T-cell (primary cell): ENCODE results near the gene CCDC88C. TPM values are rescaled to one million over a fixed set of nuclear protein-coding genes. Genes with fewer than 3 reads are reported as not detected.

Experiments used
- ATAC-seq, 4 experiments: fragments of 200-7000 bp in 3 of 4; fragments of 150-1000 bp in 1 of 4; cut with Tn5 transposase; replicated peaks in 1 of 4; 1 replicate in 3 of 4; 2 replicates in 1 of 4; pipeline ENCODE4 v1.10.0; 2021; ENCODE audit warnings: moderate library complexity in 3 of 4, mild to moderate bottlenecking in 2 of 4, moderate number of reproducible peaks in 1 of 4
- CTCF ChIA-PET, 2 donors: fragments of 300-600 bp; sonication (Branson Sonifier 250); formaldehyde crosslinking; loops; one replicate each; lab custom pipeline; 2022; ENCODE audit warnings: antibody characterized with exemption in 2 of 2; lab: Charles Lee
- POLR2A ChIA-PET, 2 donors: fragments of 300-600 bp; sonication (Branson Sonifier 250); formaldehyde crosslinking; loops; one replicate each; lab custom pipeline; 2022; ENCODE audit warnings: antibody characterized with exemption in 2 of 2; lab: Charles Lee
- DNase-seq, 35 experiments: peaks; one replicate each; pipeline versions ENCODE4 v3.0.0 to v3.0.0-alpha.2; 2013 to 2023
- H3K27ac ChIP-seq: one replicate; pipeline ENCODE4 v1.5.1; 2013; ENCODE audit warnings: low read length
- H3K27me3 ChIP-seq, 2 experiments: replicated peaks in 1 of 2; 1 replicate in 1 of 2; 2 replicates in 1 of 2; pipeline versions ENCODE4 v1.6.1 to v1.7.0; 2013; ENCODE audit warnings: low read length in 1 of 2, mixed read lengths in 1 of 2; ENCODE audit not compliant: control insufficient read depth in 2 of 2, insufficient read depth in 2 of 2; ENCODE audit errors: extremely low read depth in 1 of 2
- H3K36me3 ChIP-seq, 2 donors: 1 replicate in 1 of 2; 2 replicates in 1 of 2; pipeline versions ENCODE4 v1.6.1 to v1.7.0; 2013; ENCODE audit warnings: low read length in 1 of 2; ENCODE audit not compliant: control insufficient read depth in 2 of 2, insufficient read depth in 1 of 2; ENCODE audit errors: extremely low read depth in 1 of 2
- H3K4me1 ChIP-seq, 2 experiments: 1 replicate in 1 of 2; 2 replicates in 1 of 2; pipeline versions ENCODE4 v1.6.1 to v1.7.0; 2013; ENCODE audit warnings: low read length in 2 of 2, mixed read lengths in 1 of 2; ENCODE audit not compliant: insufficient read depth in 2 of 2, control insufficient read depth in 1 of 2; ENCODE audit errors: extremely low read depth in 1 of 2
- H3K4me3 ChIP-seq, 2 donors: 1 replicate in 1 of 2; 2 replicates in 1 of 2; pipeline versions ENCODE4 v1.5.1 to v1.7.0; 2013; ENCODE audit warnings: mild to moderate bottlenecking in 2 of 2, low read length in 1 of 2, moderate library complexity in 1 of 2; ENCODE audit not compliant: control insufficient read depth in 1 of 2; ENCODE audit errors: extremely low read depth in 1 of 2
- H3K9me3 ChIP-seq: 2 replicates; pipeline ENCODE4 v1.7.0; 2013
- H3K27ac Mint-ChIP-seq, 2 donors: one replicate each; pipeline ENCODE4 v1.8.0; 2020 to 2021; ENCODE audit warnings: mild to moderate bottlenecking in 2 of 2, mixed read lengths in 2 of 2
- H3K27me3 Mint-ChIP-seq, 2 donors: one replicate each; pipeline ENCODE4 v1.8.0; 2021 to 2022; ENCODE audit warnings: mixed read lengths in 2 of 2
- H3K36me3 Mint-ChIP-seq: one replicate; pipeline ENCODE4 v1.8.0; 2021; ENCODE audit warnings: mixed read lengths
- H3K4me1 Mint-ChIP-seq, 3 donors: one replicate each; pipeline ENCODE4 v1.8.0; 2020 to 2022; ENCODE audit warnings: mixed read lengths in 3 of 3, mild to moderate bottlenecking in 1 of 3
- H3K4me3 Mint-ChIP-seq, 3 donors: one replicate each; pipeline ENCODE4 v1.8.0; 2020 to 2022; ENCODE audit warnings: mild to moderate bottlenecking in 3 of 3, mixed read lengths in 3 of 3, moderate library complexity in 3 of 3
- H3K9me3 Mint-ChIP-seq, 3 donors: one replicate each; pipeline ENCODE4 v1.8.0; 2020 to 2022; ENCODE audit warnings: mixed read lengths in 3 of 3
- whole genome bisulfite sequencing: methylation state at CpG from one replicate; pipeline ENCODE4 v1.1.5; 2013; ENCODE audit warnings: missing lambda C conversion rate; ENCODE audit not compliant: insufficient coverage; 5-methylcytosine and 5-hydroxymethylcytosine counted together
- total RNA-seq, 35 experiments: library from RNA in 6 of 35; stranded (reverse) in 6 of 35; fragments of 120-200 nt in 1 of 35; gene quantifications; one replicate each; pipeline versions ENCODE4 v1.2.1 to v1.2.4 and lab custom pipeline; 2013 to 2026

Gene CCDC88C
- total RNA-seq, 5 donors from 2014 or later (not counting 1 experiment from before 2014, with no cell fraction given) = 260 to 368 (median 275) TPM

DNA sequence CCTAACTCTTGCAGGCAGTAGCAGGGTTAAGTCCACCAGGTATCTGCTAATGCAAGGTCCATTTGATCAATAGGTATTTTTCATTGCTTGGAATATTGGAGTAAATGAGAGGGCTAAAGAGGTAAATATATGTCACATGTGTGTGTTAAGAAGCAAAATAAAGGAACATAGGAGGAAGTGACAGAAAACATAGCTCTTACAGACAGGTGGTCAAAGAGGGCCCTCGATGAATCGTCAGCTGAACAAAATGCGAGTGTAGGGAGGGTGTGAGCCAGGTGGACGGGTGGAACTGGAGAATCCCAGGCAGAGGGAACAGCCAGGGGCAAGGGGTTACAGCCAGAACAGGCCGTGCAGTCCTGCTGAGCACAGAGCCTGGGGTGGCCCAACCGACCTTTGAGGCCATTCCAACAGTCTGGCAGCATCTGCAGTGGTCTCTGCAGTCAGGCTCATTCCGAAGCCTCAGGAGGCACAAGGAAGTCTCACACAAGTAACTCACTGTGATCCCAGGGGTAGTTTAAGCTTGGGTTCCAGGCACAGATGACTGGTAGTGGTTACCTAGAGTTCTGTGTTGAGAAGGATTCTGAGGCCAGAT is 43.2 kb downstream of the CCDC88C start:
- H3K27ac ChIP-seq = peak overlapping the region; percentile 87
- POLR2A ChIA-PET = interaction anchor here in 1 of 2 donors (0.6 to 1.0 kb wide), 4 partner anchors 11 to 41 kb away, joined by 3 to 16 read pairs (median 10); no protein-coding TSS in a partner anchor
- DNase-seq = no peak
- H3K27me3 ChIP-seq = no peaks in the 10 kb centered on the region
- H3K9me3 ChIP-seq = no peaks in the 10 kb centered on the region
- H3K4me1 Mint-ChIP-seq = peaks cover 97 to 100% (median 99%) of the 10 kb centered on the region in 3 donors
- peaks cover 75 to 100% of the 10 kb centered on the region in 2 experiments for H3K4me1 ChIP-seq
- peak overlapping the region; percentile 91 to 95 for H3K27ac Mint-ChIP-seq
- ATAC-seq = no peak
- H3K4me3 Mint-ChIP-seq = peak overlapping the region; percentile 70 to 84 (median 72)
- H3K9me3 Mint-ChIP-seq = no peaks in the 10 kb centered on the region
- WGBS = 34% methylated on average over 6 of the region's 7 CpGs
- peak overlapping the region in 1 of 2 donors; percentile 19 for H3K4me3 ChIP-seq
- peaks cover 4 to 46% of the 10 kb centered on the region in 2 donors for H3K36me3 ChIP-seq
- H3K27me3 Mint-ChIP-seq = no peaks in the 10 kb centered on the region
- no peaks in the 10 kb centered on the region for H3K36me3 Mint-ChIP-seq
- CTCF ChIA-PET = interaction anchor here (0.6 to 1.7 kb wide), 11 partner anchors 7 to 47 kb away, joined by 3 to 9 read pairs (median 4); no protein-coding TSS in a partner anchor

DNA sequence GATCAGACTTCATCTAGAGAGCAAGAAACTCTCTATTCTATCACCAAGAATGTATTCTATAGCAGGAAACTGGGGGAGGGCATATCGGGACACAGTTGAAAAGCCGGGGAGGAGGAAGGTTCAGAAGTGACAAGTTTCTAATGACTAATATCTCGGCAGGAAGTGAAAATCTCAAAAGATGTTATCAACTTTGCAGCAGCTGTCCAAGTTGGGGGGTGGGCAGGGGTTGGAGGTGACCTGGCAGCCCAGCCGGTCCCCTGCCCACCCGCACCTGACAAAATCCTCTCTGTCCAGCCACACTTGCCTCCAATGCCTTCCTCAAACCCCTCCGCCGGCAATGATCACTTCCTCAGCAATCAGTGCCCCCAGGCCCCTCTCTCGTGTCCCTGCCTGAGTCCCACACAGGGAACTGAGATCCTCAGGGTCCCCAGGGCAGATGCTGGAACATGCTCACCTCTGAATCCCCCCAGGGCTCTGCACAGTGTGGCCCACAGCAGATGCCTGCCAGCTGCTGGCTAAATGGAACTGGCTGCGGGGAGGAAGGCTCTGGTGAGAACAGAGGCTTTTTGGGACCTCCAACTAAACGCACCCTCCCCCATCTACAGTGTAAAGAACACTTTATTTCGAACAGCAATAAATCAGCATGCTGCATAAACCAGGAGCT is 43.9 kb downstream of the CCDC88C start:
- Mint-ChIP-seq H3K36me3 (no peaks in the 10 kb centered on the region), H3K27me3 (no peaks in the 10 kb centered on the region), H3K9me3 (no peaks in the 10 kb centered on the region), H3K27ac (peak overlapping the region; percentile 91 to 95), H3K4me1 (peaks cover 97 to 100% (median 98%) of the 10 kb centered on the region in 3 donors), H3K4me3 (peak overlapping the region; percentile 70 to 84 (median 72))
- H3K9me3 ChIP-seq = no peaks in the 10 kb centered on the region
- peak overlapping the region; percentile 37 to 66 for H3K4me3 ChIP-seq
- H3K36me3 ChIP-seq = peaks cover 4 to 39% of the 10 kb centered on the region in 2 donors
- ChIA-PET CTCF (interaction anchor here (0.7 to 1.7 kb wide), 9 partner anchors 24 to 47 kb away, joined by 3 to 6 read pairs (median 3); no protein-coding TSS in a partner anchor), POLR2A (interaction anchor here in 1 of 2 donors (0.6 to 0.8 kb wide), 2 partner anchors 12 to 13 kb away, joined by 3 to 16 read pairs; no protein-coding TSS in a partner anchor)
- H3K27me3 ChIP-seq = no peaks in the 10 kb centered on the region
- peak overlapping the region; percentile 87 for H3K27ac ChIP-seq
- H3K4me1 ChIP-seq = peaks cover 77 to 100% of the 10 kb centered on the region in 2 experiments
- peak in 19 of 35 experiments; percentile 35 to 77 (median 55) for DNase-seq
- WGBS = 3% methylated on average over 5 of the region's 11 CpGs
- ATAC-seq = peak; percentile 54 to 66 (median 60)

DNA sequence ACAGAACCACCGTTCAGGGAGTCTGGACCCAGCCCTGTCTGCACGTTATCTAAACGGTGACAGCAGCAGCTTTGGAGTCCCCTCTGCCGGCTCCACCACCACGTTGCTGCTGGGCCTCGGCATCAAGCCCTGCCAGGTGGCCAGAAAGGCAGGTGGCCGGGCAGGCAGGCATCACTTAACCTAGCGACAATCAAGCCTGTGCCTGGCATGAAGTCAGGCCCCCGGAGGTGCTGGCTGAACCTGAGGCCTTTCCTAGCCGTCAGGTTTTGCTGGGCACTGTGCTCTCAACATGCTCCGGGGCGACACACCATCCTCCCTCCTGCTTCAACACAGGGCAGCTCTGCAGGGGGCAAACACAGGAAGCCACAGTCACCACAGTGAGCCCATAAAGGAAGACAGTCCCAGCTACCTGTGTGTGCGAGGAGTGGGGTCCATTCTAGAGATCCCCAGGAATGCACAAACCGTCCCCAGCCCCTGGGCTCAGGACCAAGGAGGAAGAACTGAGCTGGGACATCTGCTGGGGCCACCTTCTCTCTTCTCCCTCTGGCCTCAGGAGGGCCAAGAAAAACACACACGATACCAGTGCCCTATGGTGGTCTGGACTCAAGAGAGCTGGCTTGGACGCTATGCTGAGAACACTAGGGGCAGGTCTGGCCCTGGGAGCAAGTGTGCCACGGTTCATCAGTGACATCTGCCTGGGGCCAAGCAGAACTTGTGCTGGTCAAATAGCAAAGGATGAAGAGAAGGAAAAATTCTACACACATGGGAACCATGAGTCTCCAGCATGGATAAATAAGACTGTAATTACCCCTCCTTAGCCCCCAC is 44.7 kb downstream of the CCDC88C start:
- no peaks in the 10 kb centered on the region for H3K27me3 Mint-ChIP-seq
- peak; percentile 47 to 69 (median 60) for ATAC-seq
- Histone ChIP-seq H3K9me3 (no peaks in the 10 kb centered on the region), H3K27ac (peak overlapping the region; percentile 87), H3K4me3 (peak overlapping the region; percentile 37 to 66), H3K36me3 (peaks cover 4 to 31% of the 10 kb centered on the region in 2 donors), H3K4me1 (peaks cover 81 to 99% of the 10 kb centered on the region in 2 experiments), H3K27me3 (no peaks in the 10 kb centered on the region)
- DNase-seq = peak in 9 of 35 experiments; percentile 28 to 70 (median 50)
- peaks cover 97 to 100% (median 98%) of the 10 kb centered on the region in 3 donors for H3K4me1 Mint-ChIP-seq
- CTCF ChIA-PET = interaction anchor here (0.7 to 2.0 kb wide), 5 partner anchors 23 to 49 kb away, joined by 3 to 6 read pairs (median 3); no protein-coding TSS in a partner anchor
- POLR2A ChIA-PET = interaction anchor here in 1 of 2 donors (1.4 kb wide), 1 partner anchor 26 kb away, joined by 3 read pairs; no protein-coding TSS in a partner anchor
- 0% methylated on average over 13 of the region's 17 CpGs for WGBS
- H3K9me3 Mint-ChIP-seq = no peaks in the 10 kb centered on the region
- H3K27ac Mint-ChIP-seq = peak overlapping the region; percentile 91 to 95
- H3K4me3 Mint-ChIP-seq = peak overlapping the region; percentile 70 to 84 (median 72)
- no peaks in the 10 kb centered on the region for H3K36me3 Mint-ChIP-seq

DNA sequence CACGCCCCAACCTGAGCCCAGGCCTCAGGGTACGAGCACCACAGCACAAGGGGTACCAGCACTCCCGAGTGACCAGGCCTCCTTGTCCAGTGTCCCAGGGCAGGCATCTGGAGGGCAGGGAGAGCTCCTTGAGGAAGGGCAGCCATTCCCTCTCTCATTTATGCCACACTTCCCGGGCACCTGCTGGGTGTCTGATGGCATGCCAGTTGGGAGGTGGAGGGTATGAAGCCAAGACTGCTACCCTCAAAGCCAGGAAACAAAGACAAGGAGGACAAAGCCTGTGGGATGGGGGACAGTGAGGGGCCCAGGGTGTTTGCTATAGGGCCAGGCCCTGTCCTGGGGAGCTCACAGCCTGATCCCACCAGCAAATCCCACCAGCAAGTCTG is 45.6 kb downstream of the CCDC88C start:
- 100% methylated on average over 1 of the region's 4 CpGs for WGBS
- DNase-seq (no peak), ATAC-seq (no peak)
- no peaks in the 10 kb centered on the region for H3K27me3 ChIP-seq
- peaks cover 97 to 100% (median 98%) of the 10 kb centered on the region in 3 donors for H3K4me1 Mint-ChIP-seq
- no peak overlapping the region for H3K4me3 ChIP-seq
- H3K36me3 ChIP-seq = peaks cover 4 to 25% of the 10 kb centered on the region in 2 donors
- CTCF ChIA-PET = interaction anchor here in 1 of 2 donors (2.0 kb wide), 1 partner anchor 48 kb away, joined by 6 read pairs; no protein-coding TSS in a partner anchor
- H3K36me3 Mint-ChIP-seq = no peaks in the 10 kb centered on the region
- peak overlapping the region; percentile 87 for H3K27ac ChIP-seq
- H3K9me3 Mint-ChIP-seq = no peaks in the 10 kb centered on the region
- H3K4me3 Mint-ChIP-seq = peak overlapping the region; percentile 66 to 84 (median 72)
- peaks cover 84 to 99% of the 10 kb centered on the region in 2 experiments for H3K4me1 ChIP-seq
- no peaks in the 10 kb centered on the region for H3K9me3 ChIP-seq
- POLR2A ChIA-PET = interaction anchor here in 1 of 2 donors (1.4 kb wide), 1 partner anchor 27 kb away, joined by 3 read pairs; no protein-coding TSS in a partner anchor
- H3K27me3 Mint-ChIP-seq = no peaks in the 10 kb centered on the region
- peak overlapping the region; percentile 91 to 95 for H3K27ac Mint-ChIP-seq

DNA sequence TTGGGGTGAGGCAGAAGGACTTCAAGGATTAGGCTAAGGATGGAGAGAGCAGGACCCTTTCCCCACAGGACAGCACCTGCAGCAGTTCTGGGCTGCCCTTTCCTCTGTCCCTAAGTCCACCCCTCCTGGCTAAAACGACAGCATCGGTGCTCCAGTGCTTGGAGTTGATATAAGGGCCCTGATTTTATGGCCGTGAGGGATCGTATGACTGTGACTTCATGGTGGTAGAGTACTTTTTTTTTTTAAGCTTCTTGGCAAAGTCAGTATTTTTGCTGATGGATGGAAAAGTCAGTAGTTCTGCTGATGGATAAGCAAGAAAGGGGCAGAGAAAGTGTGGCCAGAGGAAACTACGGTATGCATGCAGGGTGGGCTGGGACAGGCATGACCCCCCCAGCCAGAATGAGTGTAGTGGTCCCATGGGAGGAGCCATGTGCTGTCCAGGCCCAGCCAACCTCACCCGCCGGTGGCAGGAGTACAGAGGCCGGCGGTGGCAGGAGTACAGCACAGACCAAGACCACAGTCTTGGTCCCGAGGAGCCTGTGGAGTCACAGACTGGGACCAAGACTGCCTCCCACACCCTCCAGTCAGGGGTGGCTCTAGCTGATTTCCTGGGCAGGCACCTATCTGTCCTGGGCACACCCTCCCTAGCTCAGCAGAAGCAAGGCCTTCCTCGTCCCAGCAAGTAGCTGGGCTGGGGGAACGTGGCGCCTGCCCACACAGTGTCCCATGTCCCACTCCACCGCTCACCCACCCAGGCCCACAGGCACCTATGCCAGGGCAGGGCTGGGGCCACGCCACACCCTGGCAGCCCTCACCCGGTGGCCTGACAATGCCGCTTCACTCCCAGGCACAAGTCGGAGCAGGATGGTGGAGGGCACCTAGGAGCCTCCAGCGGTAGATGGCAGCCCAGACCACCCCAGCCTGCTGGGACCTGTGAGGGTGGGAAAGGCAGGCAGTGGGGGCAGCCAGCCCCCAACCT is 46.3 kb downstream of the CCDC88C start:
- H3K27me3 Mint-ChIP-seq = no peaks in the 10 kb centered on the region
- no peak for DNase-seq
- WGBS = 71% methylated on average over 13 of the region's 19 CpGs
- Histone ChIP-seq H3K27ac (peak overlapping the region; percentile 87), H3K27me3 (no peaks in the 10 kb centered on the region), H3K4me3 (no peak overlapping the region), H3K4me1 (peaks cover 86 to 99% of the 10 kb centered on the region in 2 experiments), H3K9me3 (no peaks in the 10 kb centered on the region), H3K36me3 (peaks cover 0 to 21% of the 10 kb centered on the region in 2 donors)
- H3K27ac Mint-ChIP-seq = peak overlapping the region; percentile 91 to 95
- no peaks in the 10 kb centered on the region for H3K9me3 Mint-ChIP-seq
- ATAC-seq = no peak
- H3K36me3 Mint-ChIP-seq = no peaks in the 10 kb centered on the region
- POLR2A ChIA-PET = interaction anchor here in 1 of 2 donors (0.6 to 1.4 kb wide), 2 partner anchors 11 to 28 kb away, joined by 3 read pairs; no protein-coding TSS in a partner anchor
- peak overlapping the region; percentile 72 to 84 (median 72) for H3K4me3 Mint-ChIP-seq
- CTCF ChIA-PET = interaction anchor here in 1 of 2 donors (2.0 kb wide), 1 partner anchor 48 kb away, joined by 6 read pairs; no protein-coding TSS in a partner anchor
- H3K4me1 Mint-ChIP-seq = peaks cover 97 to 100% (median 99%) of the 10 kb centered on the region in 3 donors
